Mesenchymal stem cell (in vitro differentiated cells and primary cell): ENCODE data around the gene NET1.

Source experiments
- DNase-seq: peaks from one replicate; pipeline ENCODE4 v3.0.0-alpha.2; 2013
- H2AFZ ChIP-seq: one replicate; pipeline ENCODE4 v1.6.1; 2013; ENCODE audit warnings: low read depth, mild to moderate bottlenecking, control low read depth, inconsistent platforms, low read length, moderate library complexity
- H2AK5ac ChIP-seq: 2 replicates; pipeline ENCODE4 v1.6.1; 2013; ENCODE audit warnings: low read length, moderate library complexity, mild to moderate bottlenecking, inconsistent platforms; ENCODE audit not compliant: severe bottlenecking
- H2BK120ac ChIP-seq: one replicate; pipeline ENCODE4 v1.6.1; 2013; ENCODE audit warnings: low read depth, mild to moderate bottlenecking, inconsistent platforms, low read length, moderate library complexity
- H2BK12ac ChIP-seq, 2 experiments: one replicate each; pipeline ENCODE4 v1.6.1; 2013; ENCODE audit warnings: inconsistent platforms in 2 of 2, low read length in 2 of 2, mild to moderate bottlenecking in 2 of 2, moderate library complexity in 2 of 2, control low read depth in 1 of 2
- H2BK15ac ChIP-seq: one replicate; pipeline ENCODE4 v1.6.1; 2013; ENCODE audit warnings: mild to moderate bottlenecking, low read depth, inconsistent platforms; ENCODE audit not compliant: poor library complexity, severe bottlenecking
- H2BK5ac ChIP-seq: 2 replicates; pipeline ENCODE4 v1.6.1; 2013; ENCODE audit warnings: low read depth, mild to moderate bottlenecking, low read length, control low read depth, inconsistent platforms; ENCODE audit not compliant: poor library complexity, severe bottlenecking
- H3K14ac ChIP-seq, 2 experiments: one replicate each; pipeline ENCODE4 v1.6.1; 2013; ENCODE audit warnings: inconsistent platforms in 2 of 2, low read length in 2 of 2, control low read depth in 1 of 2, mild to moderate bottlenecking in 1 of 2, moderate library complexity in 1 of 2
- H3K18ac ChIP-seq, 2 experiments: one replicate each; pipeline ENCODE4 v1.6.1; 2013; ENCODE audit warnings: inconsistent platforms in 2 of 2, low read length in 2 of 2, control low read depth in 1 of 2, low read depth in 1 of 2, mild to moderate bottlenecking in 1 of 2
- H3K23ac ChIP-seq, 2 experiments: one replicate each; pipeline ENCODE4 v1.6.1; 2013; ENCODE audit warnings: inconsistent platforms in 2 of 2, low read length in 2 of 2, mild to moderate bottlenecking in 2 of 2, moderate library complexity in 2 of 2, control low read depth in 1 of 2
- H3K27ac ChIP-seq: 2 replicates; pipeline ENCODE4 v1.5.1; 2013; ENCODE audit warnings: mild to moderate bottlenecking, moderate library complexity, low read length, control low read depth, inconsistent platforms; ENCODE audit not compliant: poor library complexity, severe bottlenecking
- H3K27me3 ChIP-seq, 2 experiments: 2 replicates each; pipeline versions ENCODE4 v1.6.1 to v1.7.0; 2013; ENCODE audit warnings: low read length in 2 of 2, mild to moderate bottlenecking in 2 of 2, moderate library complexity in 2 of 2, control low read depth in 1 of 2, inconsistent platforms in 1 of 2; ENCODE audit not compliant: control insufficient read depth in 1 of 2, insufficient read depth in 1 of 2
- H3K36me3 ChIP-seq, 2 experiments: 2 replicates each; pipeline versions ENCODE4 v1.6.1 to v1.7.0; 2013; ENCODE audit warnings: low read length in 2 of 2, control low read depth in 1 of 2, inconsistent platforms in 1 of 2, low read depth in 1 of 2, mild to moderate bottlenecking in 1 of 2; ENCODE audit not compliant: insufficient read depth in 2 of 2, control insufficient read depth in 1 of 2
- H3K4ac ChIP-seq, 2 experiments: one replicate each; pipeline ENCODE4 v1.6.1; 2013; ENCODE audit warnings: inconsistent platforms in 2 of 2, low read length in 2 of 2, mild to moderate bottlenecking in 2 of 2, moderate library complexity in 2 of 2, control low read depth in 1 of 2, low read depth in 1 of 2
- H3K4me1 ChIP-seq: 2 replicates; pipeline ENCODE4 v1.6.1; 2013; ENCODE audit warnings: low read depth, low read length, control low read depth; ENCODE audit not compliant: control insufficient read depth, insufficient read depth
- H3K4me2 ChIP-seq: 2 replicates; pipeline ENCODE4 v1.6.1; 2013; ENCODE audit warnings: low read length, mild to moderate bottlenecking, inconsistent platforms; ENCODE audit not compliant: poor library complexity, severe bottlenecking
- H3K4me3 ChIP-seq, 2 experiments: 2 replicates each; pipeline versions ENCODE4 v1.5.1 to v1.7.0; 2013; ENCODE audit warnings: low read length in 2 of 2, mild to moderate bottlenecking in 2 of 2, control low read depth in 1 of 2, low read depth in 1 of 2; ENCODE audit not compliant: insufficient read depth in 1 of 2
- H3K79me1 ChIP-seq: replicated peaks from 2 replicates; pipeline ENCODE4 v1.6.1; 2013; ENCODE audit warnings: mild to moderate bottlenecking, control low read depth, low read length, inconsistent platforms; ENCODE audit not compliant: poor library complexity, severe bottlenecking
- H3K9ac ChIP-seq: 2 replicates; pipeline ENCODE4 v1.7.0; 2013; ENCODE audit warnings: mild to moderate bottlenecking, low read length, moderate library complexity
- H3K9me3 ChIP-seq: 2 replicates; pipeline ENCODE4 v1.7.0; 2013; ENCODE audit warnings: mild to moderate bottlenecking, low read length; ENCODE audit not compliant: control insufficient read depth
- H4K8ac ChIP-seq: one replicate; pipeline ENCODE4 v1.6.1; 2013; ENCODE audit warnings: inconsistent platforms, mild to moderate bottlenecking, low read length, moderate library complexity
- H4K91ac ChIP-seq: one replicate; pipeline ENCODE4 v1.6.1; 2013; ENCODE audit warnings: mild to moderate bottlenecking, low read length, inconsistent platforms
- WGBS: methylation state at CpG from one replicate; pipeline ENCODE4 v1.1.7; 2013; ENCODE audit warnings: mixed read lengths; 5-methylcytosine and 5-hydroxymethylcytosine counted together

The NET1 gene

GRCh38 chr10:5498791-5499492 is 86.6 kb downstream of the NET1 start:
- H3K4me1 ChIP-seq = peaks cover under 1% of the 10 kb centered on the region
- no peak overlapping the region for H4K8ac ChIP-seq
- H2AK5ac ChIP-seq = no peak overlapping the region
- no peak overlapping the region for H3K27ac ChIP-seq
- no peak overlapping the region for H2AFZ ChIP-seq
- no peak overlapping the region for H3K23ac ChIP-seq
- no peak overlapping the region for H3K4me3 ChIP-seq
- H3K9ac ChIP-seq = no peak overlapping the region
- H3K36me3 ChIP-seq = no peaks in the 10 kb centered on the region
- H3K27me3 ChIP-seq = peaks cover 35 to 36% of the 10 kb centered on the region in 2 experiments
- no peaks in the 10 kb centered on the region for H3K9me3 ChIP-seq
- H2BK12ac ChIP-seq = no peak overlapping the region
- no peaks in the 10 kb centered on the region for H3K79me1 ChIP-seq
- H3K18ac ChIP-seq = no peak overlapping the region
- H2BK120ac ChIP-seq = no peak overlapping the region
- no peak overlapping the region for H3K4ac ChIP-seq
- no peak overlapping the region for H2BK5ac ChIP-seq
- H3K14ac ChIP-seq = no peak overlapping the region
- WGBS = 93% methylated on average over 61 of the region's 61 CpGs
- no peak for DNase-seq
- no peak overlapping the region for H3K4me2 ChIP-seq
- peak overlapping the region; percentile 53 for H4K91ac ChIP-seq
- H2BK15ac ChIP-seq = no peak overlapping the region

DNA sequence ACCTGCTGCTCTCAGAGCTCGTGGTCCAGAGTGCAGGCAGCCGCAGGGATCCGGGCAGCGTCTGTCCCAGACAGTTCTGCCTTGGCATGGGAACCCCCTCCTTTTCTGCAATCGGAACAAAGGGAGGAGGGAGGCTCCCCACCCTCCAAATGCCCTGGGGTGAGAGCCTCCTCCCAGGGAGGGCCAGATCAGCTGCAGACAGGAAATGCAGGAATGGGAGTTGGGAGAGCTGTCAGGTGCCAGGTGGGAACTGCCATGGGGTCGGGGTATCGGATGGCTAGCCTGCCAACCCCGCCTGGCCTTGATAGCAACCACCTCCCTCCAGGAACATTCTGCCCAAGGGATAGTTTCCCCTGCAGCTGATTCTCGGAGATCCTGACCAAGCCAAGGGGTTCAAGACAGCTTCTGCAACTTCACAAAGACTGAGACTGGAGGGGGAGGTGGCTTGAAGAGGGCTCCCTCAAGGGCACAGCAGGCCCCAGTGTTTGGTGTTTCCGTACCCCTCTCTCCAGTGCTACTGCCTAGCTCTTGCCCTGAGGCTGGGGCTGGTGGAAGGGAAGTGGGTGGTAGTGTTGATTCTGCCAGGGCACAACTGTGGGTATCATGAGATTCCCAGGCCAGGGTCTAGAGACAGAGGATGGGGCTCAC is 87.3 kb downstream of the NET1 start, which contains the start of gene CALML5:
CALML5 (minus strand) TSS at position 78 of the 648 bp plus-strand sequence. CDS start 132 bp downstream, outside the sequence.
- DNase-seq = no peak
- H2BK12ac ChIP-seq = no peak within 1 kb of the TSS

GRCh38 chr10:5500162-5500670 is 87.9 kb downstream of the NET1 start:
- Histone ChIP-seq H3K4me2 (no peak overlapping the region), H3K14ac (no peak overlapping the region), H3K18ac (no peak overlapping the region), H2BK120ac (no peak overlapping the region), H3K36me3 (no peaks in the 10 kb centered on the region), H3K27me3 (peaks cover 48% of the 10 kb centered on the region in 2 experiments), H3K9ac (no peak overlapping the region), H2BK15ac (no peak overlapping the region), H3K4me3 (no peak overlapping the region), H3K23ac (no peak overlapping the region), H2AK5ac (no peak overlapping the region), H3K27ac (no peak overlapping the region), H3K9me3 (no peaks in the 10 kb centered on the region), H3K4ac (no peak overlapping the region), H3K4me1 (peaks cover 5% of the 10 kb centered on the region), H2AFZ (no peak overlapping the region), H2BK5ac (no peak overlapping the region), H3K79me1 (no peaks in the 10 kb centered on the region), H2BK12ac (no peak overlapping the region), H4K8ac (no peak overlapping the region), H4K91ac (no peak overlapping the region)
- no peak for DNase-seq
- WGBS = 93% methylated on average over 7 of the region's 7 CpGs

More for the DNA sequence above, 87.3 kb downstream of the NET1 start, which contains the start of gene CALML5:
- Histone ChIP-seq H3K36me3 (no peaks in the 10 kb centered on the region), H3K27ac (no peak within 1 kb of the TSS), H4K91ac (peak within 1 kb of the TSS; percentile 53), H3K4me2 (no peak within 1 kb of the TSS), H3K9me3 (no peaks in the 10 kb centered on the region), H2BK15ac (no peak within 1 kb of the TSS), H2AK5ac (no peak within 1 kb of the TSS), H2BK120ac (no peak within 1 kb of the TSS), H3K9ac (no peak within 1 kb of the TSS), H3K4me3 (no peak within 1 kb of the TSS), H4K8ac (no peak within 1 kb of the TSS), H2AFZ (no peak within 1 kb of the TSS), H3K79me1 (no peaks in the 10 kb centered on the region), H3K4ac (no peak within 1 kb of the TSS), H2BK5ac (no peak within 1 kb of the TSS), H3K18ac (no peak within 1 kb of the TSS), H3K27me3 (peaks cover 42% of the 10 kb centered on the region in 2 experiments), H3K4me1 (peaks cover 5% of the 10 kb centered on the region), H3K14ac (no peak within 1 kb of the TSS), H3K23ac (no peak within 1 kb of the TSS)
- 97% methylated on average over 7 of the region's 10 CpGs for WGBS

- Histone ChIP-seq H3K14ac (no peak overlapping the region), H3K4me3 (no peak overlapping the region), H2BK15ac (no peak overlapping the region), H3K79me1 (no peaks in the 10 kb centered on the region), H4K8ac (no peak overlapping the region), H3K27me3 (peaks cover 49 to 52% of the 10 kb centered on the region in 2 experiments), H3K9ac (no peak overlapping the region), H3K23ac (no peak overlapping the region), H3K9me3 (no peaks in the 10 kb centered on the region), H3K4ac (no peak overlapping the region), H3K4me2 (no peak overlapping the region), H3K18ac (no peak overlapping the region), H2BK120ac (no peak overlapping the region), H3K36me3 (no peaks in the 10 kb centered on the region), H4K91ac (no peak overlapping the region), H2AK5ac (no peak overlapping the region), H3K4me1 (peaks cover 5% of the 10 kb centered on the region), H2AFZ (no peak overlapping the region), H2BK12ac (no peak overlapping the region), H3K27ac (no peak overlapping the region), H2BK5ac (no peak overlapping the region)
- no peak for DNase-seq
- WGBS = 93% methylated on average over 5 of the region's 5 CpGs
These were observed 88.6 kb downstream of the NET1 start for GRCh38 chr10:5500910-5501309.
